IMR-90 (cell line): ENCODE data around the gene DGKD.

ENCODE experiments used
- BHLHE40 ChIP-seq: fragments of 150-350 bp; IDR thresholded peaks from 2 replicates; pipeline ENCODE4 v1.6.1; 2016; ENCODE audit warnings: mild to moderate bottlenecking, low read depth, low read length
- CEBPB ChIP-seq: IDR thresholded peaks from 2 replicates; pipeline ENCODE4 v1.6.1; 2012; ENCODE audit warnings: low read depth, low read length, improper control_type of control experiment
- CTCF ChIP-seq: conservative IDR thresholded peaks from 2 replicates; pipeline ENCODE4 v1.5.1; 2012; ENCODE audit warnings: mild to moderate bottlenecking, low read depth, low read length, improper control_type of control experiment
- ELK1 ChIP-seq: fragments of 150-350 bp; IDR thresholded peaks from 2 replicates; pipeline ENCODE4 v1.6.1; 2016; ENCODE audit warnings: low read depth, mild to moderate bottlenecking, low read length, moderate library complexity, borderline replicate concordance
- FOS ChIP-seq: fragments of 150-350 bp; IDR thresholded peaks from 2 replicates; pipeline ENCODE4 v1.6.1; 2016; ENCODE audit warnings: low read depth, low read length
- MAFK ChIP-seq: IDR thresholded peaks from 2 replicates; pipeline ENCODE4 v1.6.1; 2012; ENCODE audit warnings: low read depth, low read length, improper control_type of control experiment
- MAZ ChIP-seq: IDR thresholded peaks from 2 replicates; pipeline ENCODE4 v1.6.1; 2012; ENCODE audit warnings: low read depth, mild to moderate bottlenecking, low read length, improper control_type of control experiment, moderate library complexity, borderline replicate concordance
- MXI1 ChIP-seq: IDR thresholded peaks from 2 replicates; pipeline ENCODE4 v1.6.1; 2012; ENCODE audit warnings: low read depth, mild to moderate bottlenecking, low read length, moderate library complexity, borderline replicate concordance
- POLR2A ChIP-seq: IDR thresholded peaks from 2 replicates; pipeline ENCODE4 v1.6.1; 2012; ENCODE audit warnings: mild to moderate bottlenecking, low read depth, low read length
- RAD21 ChIP-seq: IDR thresholded peaks from 2 replicates; pipeline ENCODE4 v1.6.1; 2012; ENCODE audit warnings: low read length, improper control_type of control experiment
- RCOR1 ChIP-seq: IDR thresholded peaks from 2 replicates; pipeline ENCODE4 v1.6.1; 2012; ENCODE audit warnings: mild to moderate bottlenecking, low read length, improper control_type of control experiment; ENCODE audit not compliant: insufficient replicate concordance
- RFX5 ChIP-seq: IDR thresholded peaks from 2 replicates; pipeline ENCODE4 v1.8.0; 2012; ENCODE audit warnings: low read depth, mild to moderate bottlenecking, low read length, moderate library complexity
- SMC3 ChIP-seq: fragments of 150-350 bp; IDR thresholded peaks from 2 replicates; pipeline ENCODE4 v1.6.1; 2016; ENCODE audit warnings: low read depth, mild to moderate bottlenecking, antibody characterized with exemption, low read length, moderate library complexity
- USF2 ChIP-seq: fragments of 150-350 bp; IDR thresholded peaks from 2 replicates; pipeline ENCODE4 v1.6.1; 2017; ENCODE audit warnings: mild to moderate bottlenecking, antibody characterized with exemption, low read length, low read depth

- TF ChIP-seq MXI1: no peak
- TF ChIP-seq CTCF: no peak
- TF ChIP-seq SMC3: no peak
- no peak for TF ChIP-seq POLR2A
- no peak for TF ChIP-seq RAD21
- no peak for TF ChIP-seq ELK1
- TF ChIP-seq CEBPB: no peak
- TF ChIP-seq RCOR1: no peak
- TF ChIP-seq BHLHE40: no peak
- no peak for TF ChIP-seq FOS
- TF ChIP-seq RFX5: no peak
- TF ChIP-seq MAFK: no peak
- TF ChIP-seq USF2: no peak
- TF ChIP-seq MAZ: no peak
Measured at GRCh38 chr2:233438573-233439147, 84.4 kb downstream of the DGKD start.
